Gastroesophageal sphincter (tissue), 4 donors: ENCODE data around the gene GMDS. TPM values are rescaled to one million over a fixed set of nuclear protein-coding genes. Genes with fewer than 3 reads are reported as not detected.

Experiments
- ATAC-seq: fragments of 150-250 bp; one replicate; pipeline ENCODE4 v1.9.1; 2016; ENCODE audit warnings: mild to moderate bottlenecking, moderate library complexity
- H3K27ac ChIP-seq, 4 donors: fragments of 200-600 bp; sonication (generic) in 3 of 4; 1 replicate in 3 of 4; 2 replicates in 1 of 4; pipeline ENCODE4 v1.5.1; 2016 to 2019
- H3K27me3 ChIP-seq: fragments of 200-600 bp; sonication (generic); one replicate; pipeline ENCODE4 v1.5.1; 2019
- H3K36me3 ChIP-seq, 2 donors: fragments of 200-600 bp; sonication (generic); one replicate each; pipeline ENCODE4 v1.5.1; 2019; ENCODE audit warnings: control low read depth in 1 of 2
- H3K4me1 ChIP-seq, 3 donors: fragments of 200-600 bp; sonication (generic); 1 replicate in 2 of 3; 2 replicates in 1 of 3; pipeline ENCODE4 v1.5.1; 2016 to 2019; ENCODE audit warnings: control low read depth in 2 of 3
- H3K4me3 ChIP-seq, 2 donors: fragments of 200-600 bp; sonication (generic); one replicate each; pipeline ENCODE4 v1.5.1; 2019; ENCODE audit warnings: mild to moderate bottlenecking in 1 of 2, moderate library complexity in 1 of 2
- H3K9me3 ChIP-seq, 3 donors: fragments of 200-600 bp; sonication (generic); one replicate each; pipeline ENCODE4 v1.5.1; 2017 to 2019; ENCODE audit warnings: control low read depth in 2 of 3
- CTCF ChIP-seq, 4 experiments: fragments of 200-600 bp in 2 of 4; fragments of 450-650 bp in 2 of 4; sonication (generic) in 1 of 4; IDR thresholded peaks; one replicate each; pipeline ENCODE4 v1.5.1; 2017 to 2019; ENCODE audit warnings: antibody characterized with exemption in 4 of 4, mild to moderate bottlenecking in 2 of 4, moderate library complexity in 2 of 4
- EP300 ChIP-seq: sonication (generic); formaldehyde crosslinking; IDR thresholded peaks from one replicate; pipeline ENCODE4 v1.6.1; 2017; ENCODE audit warnings: antibody characterized with exemption, mild to moderate bottlenecking
- POLR2A ChIP-seq, 2 donors: fragments of 450-650 bp; IDR thresholded peaks; one replicate each; pipeline ENCODE4 v1.6.1; 2017; ENCODE audit warnings: antibody characterized with exemption in 2 of 2, mild to moderate bottlenecking in 2 of 2, moderate library complexity in 1 of 2
- POLR2AphosphoS5 ChIP-seq: sonication (generic); formaldehyde crosslinking; IDR thresholded peaks from one replicate; pipeline ENCODE4 v1.6.1; 2017; ENCODE audit warnings: antibody characterized with exemption
- WGBS, 2 donors: methylation state at CpG; one replicate each; pipeline ENCODE4 v1.1.5; 2018; ENCODE audit warnings: low coverage in 1 of 2; 5-methylcytosine and 5-hydroxymethylcytosine counted together
- total RNA-seq, 4 donors: library from RNA; depleted of rRNA; stranded (reverse); fragments of >200 nt; gene quantifications; one replicate each; pipeline ENCODE4 v1.1.0, GENCODE V29; 2016

GMDS gene
- total RNA-seq, 4 donors from 2014 or later: 5.0 to 14.7 (median 6.4) TPM

GRCh38 chr6:2047855-2048254 lies 197.6 kb downstream of the GMDS start:
- no peaks in the 10 kb centered on the region for H3K4me1 ChIP-seq
- no peaks in the 10 kb centered on the region for H3K9me3 ChIP-seq
- TF ChIP-seq POLR2A (IDR thresholded peaks at IDR 0.05): no peak
- no peak for TF ChIP-seq EP300
- no peak for TF ChIP-seq POLR2AphosphoS5
- TF ChIP-seq CTCF (IDR thresholded peaks at IDR 0.05): no peak
- 59 to 61% methylated on average over 2 of the region's 2 CpGs for WGBS, 2 donors
- H3K4me3 ChIP-seq: no peak overlapping the region
- H3K27me3 ChIP-seq: no peaks in the 10 kb centered on the region
- H3K27ac ChIP-seq: no peak overlapping the region
- ATAC-seq: no peak
- no peaks in the 10 kb centered on the region for H3K36me3 ChIP-seq

GRCh38 chr6:2044192-2044591 lies 201.2 kb downstream of the GMDS start:
- WGBS, 2 donors: 97 to 100% methylated on average over 4 of the region's 4 CpGs
- TF ChIP-seq POLR2A (IDR thresholded peaks at IDR 0.05) (no peak), POLR2AphosphoS5 (no peak), CTCF (IDR thresholded peaks at IDR 0.05) (no peak), EP300 (no peak)
- Histone ChIP-seq H3K27ac (no peak overlapping the region), H3K27me3 (no peaks in the 10 kb centered on the region), H3K36me3 (no peaks in the 10 kb centered on the region), H3K4me1 (no peaks in the 10 kb centered on the region), H3K4me3 (no peak overlapping the region), H3K9me3 (no peaks in the 10 kb centered on the region)
- no peak for ATAC-seq

GRCh38 chr6:2042956-2043648 lies 202.3 kb downstream of the GMDS start:
- Histone ChIP-seq H3K27me3 (no peaks in the 10 kb centered on the region), H3K27ac (no peak overlapping the region), H3K4me1 (no peaks in the 10 kb centered on the region), H3K36me3 (no peaks in the 10 kb centered on the region), H3K4me3 (no peak overlapping the region), H3K9me3 (no peaks in the 10 kb centered on the region)
- 81 to 85% methylated on average over 2 to 5 of the region's 6 CpGs for WGBS, 2 donors
- no peak for TF ChIP-seq EP300
- TF ChIP-seq POLR2A (IDR thresholded peaks at IDR 0.05): no peak
- TF ChIP-seq CTCF (IDR thresholded peaks at IDR 0.05): no peak
- TF ChIP-seq POLR2AphosphoS5: no peak
- ATAC-seq: no peak

- no peak for ATAC-seq
- WGBS, 2 donors: 53 to 85% methylated on average over 5 to 7 of the region's 8 CpGs
These were observed 207.3 kb downstream of the GMDS start for GRCh38 chr6:2038092-2038491.

More at GRCh38 chr6:2038092-2038491, 207.3 kb downstream of the GMDS start:
- H3K36me3 ChIP-seq: no peaks in the 10 kb centered on the region
- H3K9me3 ChIP-seq: no peaks in the 10 kb centered on the region
- H3K4me1 ChIP-seq: no peaks in the 10 kb centered on the region
- H3K4me3 ChIP-seq: no peak overlapping the region
- TF ChIP-seq EP300 (no peak), POLR2A (IDR thresholded peaks at IDR 0.05) (no peak), POLR2AphosphoS5 (no peak), CTCF (IDR thresholded peaks at IDR 0.05) (no peak)
- no peak overlapping the region for H3K27ac ChIP-seq
- no peaks in the 10 kb centered on the region for H3K27me3 ChIP-seq
